ENCODE measurements around the gene KLRF2. TPM values are rescaled to one million over a fixed set of nuclear protein-coding genes. Genes with fewer than 3 reads are reported as not detected.

KLRF2 gene, protein sequence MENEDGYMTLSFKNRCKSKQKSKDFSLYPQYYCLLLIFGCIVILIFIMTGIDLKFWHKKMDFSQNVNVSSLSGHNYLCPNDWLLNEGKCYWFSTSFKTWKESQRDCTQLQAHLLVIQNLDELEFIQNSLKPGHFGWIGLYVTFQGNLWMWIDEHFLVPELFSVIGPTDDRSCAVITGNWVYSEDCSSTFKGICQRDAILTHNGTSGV
- not detected in 2 replicates for total RNA-seq
- long read RNA-seq, result 0 reads

DNA sequence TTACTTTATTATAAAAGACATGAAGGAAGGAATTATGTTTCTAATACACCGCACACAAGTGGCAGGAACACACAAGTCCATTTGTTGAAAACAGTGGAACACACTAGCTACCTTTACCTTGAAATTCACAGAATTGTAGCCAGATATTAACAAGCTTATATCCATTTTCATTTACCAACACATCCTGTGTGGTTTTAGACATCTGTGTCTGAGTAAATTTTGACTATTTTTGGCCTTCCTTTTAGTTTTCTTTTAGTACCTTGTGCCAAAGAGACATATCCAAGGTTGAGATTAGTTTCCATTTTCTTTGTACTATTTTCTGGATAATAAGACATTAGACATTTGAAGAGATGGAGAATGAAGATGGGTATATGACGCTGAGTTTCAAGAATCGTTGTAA lies at the start of gene KLRF2:
TSS of gene KLRF2 (plus strand) at position 244 of the 400 bp plus-strand sequence. CDS start at position 351, 107 bp downstream.
- TF ChIP-seq, protein P1, sequence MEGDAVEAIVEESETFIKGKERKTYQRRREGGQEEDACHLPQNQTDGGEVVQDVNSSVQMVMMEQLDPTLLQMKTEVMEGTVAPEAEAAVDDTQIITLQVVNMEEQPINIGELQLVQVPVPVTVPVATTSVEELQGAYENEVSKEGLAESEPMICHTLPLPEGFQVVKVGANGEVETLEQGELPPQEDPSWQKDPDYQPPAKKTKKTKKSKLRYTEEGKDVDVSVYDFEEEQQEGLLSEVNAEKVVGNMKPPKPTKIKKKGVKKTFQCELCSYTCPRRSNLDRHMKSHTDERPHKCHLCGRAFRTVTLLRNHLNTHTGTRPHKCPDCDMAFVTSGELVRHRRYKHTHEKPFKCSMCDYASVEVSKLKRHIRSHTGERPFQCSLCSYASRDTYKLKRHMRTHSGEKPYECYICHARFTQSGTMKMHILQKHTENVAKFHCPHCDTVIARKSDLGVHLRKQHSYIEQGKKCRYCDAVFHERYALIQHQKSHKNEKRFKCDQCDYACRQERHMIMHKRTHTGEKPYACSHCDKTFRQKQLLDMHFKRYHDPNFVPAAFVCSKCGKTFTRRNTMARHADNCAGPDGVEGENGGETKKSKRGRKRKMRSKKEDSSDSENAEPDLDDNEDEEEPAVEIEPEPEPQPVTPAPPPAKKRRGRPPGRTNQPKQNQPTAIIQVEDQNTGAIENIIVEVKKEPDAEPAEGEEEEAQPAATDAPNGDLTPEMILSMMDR (IDR thresholded peaks at IDR 0.05; ENCODE audit: unreplicated experiment), result no peak
- Mint-ChIP-seq H3K4me1 (ENCODE audit: low read depth) (peaks cover 3% of the 10 kb centered on the region), H3K4me3 (ENCODE audit: low read depth) (no peak within 1 kb of the TSS), H3K27me3 (no peaks in the 10 kb centered on the region), H3K27ac (no peak within 1 kb of the TSS), H3K36me3 (ENCODE audit: insufficient read depth) (no peaks in the 10 kb centered on the region), H3K9me3 (ENCODE audit: low read depth) (no peaks in the 10 kb centered on the region)
- no peak for DNase-seq (ENCODE audit: low spot score, unreplicated experiment)

DNA sequence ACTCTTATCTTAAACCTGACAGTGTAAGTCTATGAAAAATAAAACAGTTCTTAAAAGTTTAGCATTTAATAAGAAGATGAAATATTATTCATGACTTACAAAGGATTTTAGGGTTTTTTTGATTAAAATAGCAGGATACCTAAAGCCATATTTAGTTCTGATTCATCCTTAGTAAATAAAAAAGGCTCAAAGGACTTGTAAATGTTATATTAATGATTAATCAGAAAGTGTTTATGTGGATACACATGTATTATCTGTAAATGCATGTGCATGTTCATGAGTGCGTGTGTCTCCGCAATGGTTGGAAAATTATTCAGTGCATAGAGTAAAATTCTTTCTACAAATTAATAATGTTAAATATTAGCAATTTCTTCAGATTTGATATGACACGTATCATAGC lies 49.6 kb upstream of the KLRF2 start:
- Mint-ChIP-seq H3K4me1 (ENCODE audit: low read depth) (no peaks in the 10 kb centered on the region), H3K36me3 (ENCODE audit: insufficient read depth) (no peaks in the 10 kb centered on the region), H3K27me3 (no peaks in the 10 kb centered on the region), H3K9me3 (ENCODE audit: low read depth) (no peaks in the 10 kb centered on the region), H3K27ac (no peak overlapping the region), H3K4me3 (ENCODE audit: low read depth) (no peak overlapping the region)
- no peak for DNase-seq (ENCODE audit: low spot score, unreplicated experiment)
- TF ChIP-seq, protein P1 (IDR thresholded peaks at IDR 0.05; ENCODE audit: unreplicated experiment), result no peak

DNA sequence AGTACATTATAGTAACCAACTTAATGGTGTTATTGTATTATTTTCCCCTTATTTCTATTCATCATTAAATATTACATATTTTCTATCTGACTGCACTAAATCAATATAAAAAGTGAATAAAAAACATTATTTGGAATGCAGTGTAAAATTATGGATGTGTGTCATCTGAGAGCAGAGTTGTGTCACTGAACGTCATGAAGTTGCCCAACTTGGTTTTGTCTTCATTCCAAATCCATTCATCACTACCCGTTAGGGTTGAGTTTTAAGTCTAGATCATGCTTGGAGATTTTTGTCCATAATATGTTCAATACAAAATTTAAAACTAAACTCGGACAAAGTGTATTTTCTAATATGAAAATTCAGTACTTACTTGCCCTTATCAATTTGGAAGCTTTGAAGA lies 37.9 kb upstream of the KLRF2 start:
- Mint-ChIP-seq H3K36me3 (ENCODE audit: insufficient read depth) (no peaks in the 10 kb centered on the region), H3K27me3 (peaks cover 3% of the 10 kb centered on the region), H3K4me3 (ENCODE audit: low read depth) (no peak overlapping the region), H3K27ac (no peak overlapping the region), H3K9me3 (ENCODE audit: low read depth) (peaks cover 8% of the 10 kb centered on the region), H3K4me1 (ENCODE audit: low read depth) (no peaks in the 10 kb centered on the region)
- TF ChIP-seq, protein P1 (IDR thresholded peaks at IDR 0.05; ENCODE audit: unreplicated experiment), result no peak
- no peak for DNase-seq (ENCODE audit: low spot score, unreplicated experiment)

DNA sequence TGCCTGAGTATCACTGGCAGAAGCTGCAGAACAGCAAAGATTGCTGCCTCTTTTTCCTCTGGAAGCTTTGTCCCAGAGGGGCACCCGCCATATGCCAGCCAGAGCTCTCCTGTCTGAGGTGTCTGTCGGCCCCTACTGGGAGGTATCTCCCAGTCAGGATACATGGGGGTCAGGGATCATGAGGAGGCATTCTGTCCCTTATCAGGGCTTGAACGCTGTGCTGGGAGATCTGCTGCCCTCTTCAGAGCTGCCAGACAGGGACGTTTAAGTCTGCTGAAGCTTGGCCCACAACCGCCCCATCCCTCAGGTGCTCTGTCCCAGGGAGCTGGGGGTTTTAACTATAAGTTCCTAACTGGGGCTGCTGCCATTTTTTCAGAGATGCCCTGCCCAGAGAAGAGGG lies 32.4 kb upstream of the KLRF2 start:
- Mint-ChIP-seq H3K4me3 (ENCODE audit: low read depth) (no peak overlapping the region), H3K9me3 (ENCODE audit: low read depth) (peaks cover 8% of the 10 kb centered on the region), H3K27ac (no peak overlapping the region), H3K4me1 (ENCODE audit: low read depth) (peaks cover 3% of the 10 kb centered on the region), H3K27me3 (peaks cover 3% of the 10 kb centered on the region), H3K36me3 (ENCODE audit: insufficient read depth) (no peaks in the 10 kb centered on the region)
- TF ChIP-seq, protein P1 (IDR thresholded peaks at IDR 0.05; ENCODE audit: unreplicated experiment), result no peak
- DNase-seq (ENCODE audit: low spot score, unreplicated experiment), result no peak

DNA sequence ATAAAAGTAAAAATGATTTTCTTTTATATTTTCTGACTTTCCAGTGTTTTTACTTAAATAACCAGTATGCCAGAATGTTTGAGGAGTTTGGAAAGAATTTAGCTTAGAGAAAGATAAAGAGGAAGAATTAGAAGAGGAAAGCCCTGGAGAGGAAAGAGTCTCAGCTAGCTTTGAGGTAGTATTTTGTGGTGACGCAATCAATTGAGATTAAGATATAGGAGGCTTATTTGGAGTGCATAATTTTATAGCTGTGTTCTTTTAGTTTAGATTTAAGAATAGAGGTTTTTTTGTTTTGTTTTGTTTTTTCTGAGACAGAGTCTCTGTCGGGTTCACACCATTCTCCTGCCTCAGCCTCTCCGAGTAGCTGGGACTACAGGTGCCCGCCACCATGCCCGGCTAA lies 30.2 kb upstream of the KLRF2 start:
- no peak overlapping the region for H3K27ac Mint-ChIP-seq
- H3K4me1 Mint-ChIP-seq (ENCODE audit: low read depth), result peaks cover 3% of the 10 kb centered on the region
- DNase-seq (ENCODE audit: low spot score, unreplicated experiment), result no peak
- no peaks in the 10 kb centered on the region for H3K36me3 Mint-ChIP-seq (ENCODE audit: insufficient read depth)
- H3K4me3 Mint-ChIP-seq (ENCODE audit: low read depth), result no peak overlapping the region
- H3K27me3 Mint-ChIP-seq, result peaks cover 3% of the 10 kb centered on the region
- TF ChIP-seq, protein P1 (IDR thresholded peaks at IDR 0.05; ENCODE audit: unreplicated experiment), result no peak
- peaks cover 8% of the 10 kb centered on the region for H3K9me3 Mint-ChIP-seq (ENCODE audit: low read depth)

Data from progenitor cell of endocrine pancreas (in vitro differentiated cells).